SK-N-DZ (cell line): ENCODE results near the gene CALHM5.

Experiments
- DNase-seq: peaks from one replicate; pipeline ENCODE4 v3.0.0-alpha.2; 2015; ENCODE audit warnings: low spot score

Gene CALHM5

DNA sequence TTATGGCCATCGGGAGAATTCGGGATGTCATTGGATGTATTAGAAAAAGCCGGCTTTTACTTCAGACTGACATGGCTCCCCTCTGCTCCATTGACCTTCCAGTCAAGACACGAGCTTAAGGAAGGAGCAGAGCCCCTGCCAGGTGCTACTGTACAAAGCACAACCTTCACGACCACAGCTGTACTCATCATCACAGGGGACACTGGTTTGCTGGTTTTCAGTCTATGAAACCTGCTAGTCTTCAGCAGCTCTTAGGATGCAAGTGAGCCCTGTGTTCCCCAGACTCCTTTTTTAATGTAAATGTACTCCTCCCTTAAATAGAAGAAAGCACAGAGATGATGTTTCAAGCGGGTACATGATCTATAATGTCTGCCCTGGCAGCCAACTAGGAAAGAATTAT, 35.9 kb downstream of the CALHM5 start:
- DNase-seq = no peak

DNA sequence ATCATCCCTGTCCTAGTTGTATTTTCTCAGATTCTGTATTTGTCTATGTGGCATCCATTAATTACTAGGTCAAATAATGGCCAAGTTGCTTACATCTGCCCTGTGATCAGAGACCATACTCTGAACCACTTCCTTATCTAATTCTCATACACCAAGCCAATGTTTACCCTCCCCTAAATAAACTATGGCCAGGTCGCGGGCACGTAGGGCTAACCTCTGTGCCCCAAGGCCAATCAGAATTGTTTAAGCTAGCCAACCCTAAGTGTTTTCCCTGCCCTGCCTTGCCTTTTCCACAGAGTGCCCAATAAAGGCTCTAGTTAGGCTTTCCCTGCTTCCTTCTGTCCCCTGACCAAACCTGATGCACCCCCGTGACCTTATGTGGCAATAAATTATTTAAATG, 39.4 kb downstream of the CALHM5 start:
- DNase-seq = no peak

DNA sequence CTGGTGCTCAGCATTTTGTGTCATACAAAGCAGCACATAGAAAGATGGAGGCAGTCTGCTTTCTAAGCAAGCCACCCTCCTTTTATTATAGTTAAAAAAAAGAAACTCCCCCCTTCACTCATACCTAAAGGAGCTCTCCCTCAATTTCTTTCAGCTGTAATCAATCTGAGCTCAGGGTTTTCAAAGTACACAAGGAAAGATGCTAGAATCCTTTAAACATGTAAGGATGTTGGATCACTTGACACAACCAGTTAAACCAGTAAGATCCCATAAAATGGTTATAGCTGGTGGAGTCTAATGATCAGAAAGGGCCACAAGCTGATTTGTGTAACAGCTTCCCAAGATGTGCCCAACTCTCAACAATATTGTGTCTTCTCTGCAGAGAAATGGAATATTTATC, 42.0 kb downstream of the CALHM5 start, which contains the start of gene CALHM4:
CALHM4 (plus strand) TSS at position 301 of the 400 bp plus-strand sequence; CDS start at position 344, 43 bp downstream.
- DNase-seq = no peak

DNA sequence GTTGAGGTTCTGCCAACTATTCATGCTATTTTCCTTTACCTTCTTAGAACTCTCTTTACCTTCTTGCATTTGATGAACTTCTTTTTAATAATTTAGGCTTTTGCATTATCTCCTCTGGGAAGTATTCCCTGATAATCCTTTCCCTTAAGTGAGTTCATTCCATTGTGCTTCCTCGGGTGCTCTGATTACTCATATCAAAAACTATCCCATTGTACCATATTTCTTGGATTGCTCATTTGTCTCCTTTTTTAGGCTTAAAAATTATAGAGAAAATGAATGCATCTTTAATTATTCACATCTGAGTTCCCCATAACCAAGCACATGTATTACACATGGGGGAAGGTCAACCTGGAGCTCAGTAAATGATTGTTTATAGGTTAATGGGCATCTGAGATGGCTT, 44.6 kb downstream of the CALHM5 start:
- DNase-seq = no peak

DNA sequence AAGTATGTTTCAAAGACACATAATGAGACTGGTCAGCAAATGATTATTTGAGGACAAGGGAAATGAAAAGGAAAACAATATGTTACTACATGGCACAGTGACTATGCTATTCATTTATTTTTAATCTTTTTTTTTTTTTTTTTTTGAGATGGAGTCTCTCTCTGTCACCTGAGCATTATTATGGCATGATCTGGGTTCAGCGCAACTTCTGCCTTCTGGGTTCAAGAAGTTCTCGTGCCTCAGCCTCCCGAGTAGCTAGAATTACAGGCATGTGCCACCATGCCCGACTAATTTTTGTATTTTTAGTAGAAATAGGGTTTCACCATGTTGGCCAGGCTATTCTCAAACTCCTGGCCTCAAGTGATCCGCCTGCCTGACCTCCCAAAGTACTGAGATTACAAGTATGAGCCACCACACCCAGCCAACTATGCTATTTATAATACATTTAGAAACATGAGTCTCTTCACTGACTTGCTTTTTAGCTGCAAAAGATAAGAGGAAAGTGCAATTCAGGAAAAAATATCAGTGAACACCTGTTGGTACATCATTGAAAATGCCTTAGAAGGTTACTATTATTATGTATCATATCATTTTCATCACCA, 45.5 kb downstream of the CALHM5 start:
- DNase-seq = no peak

DNA sequence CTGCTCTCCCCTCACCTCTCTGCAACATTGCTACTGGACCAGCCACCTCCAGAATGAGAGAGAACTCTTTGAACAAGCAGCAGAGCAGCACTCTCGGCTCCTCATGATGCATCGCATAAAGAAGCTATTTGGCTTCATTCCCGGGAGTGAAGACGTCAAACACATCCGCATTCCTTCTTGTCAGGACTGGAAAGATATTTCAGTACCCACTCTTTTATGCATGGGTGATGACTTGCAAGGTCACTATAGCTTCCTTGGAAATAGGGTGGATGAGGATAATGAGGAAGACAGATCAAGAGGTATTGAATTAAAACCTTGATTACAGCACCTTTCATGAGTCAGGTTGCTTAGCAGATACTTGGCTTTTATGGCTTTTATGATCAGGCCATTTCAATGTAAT, 46.5 kb downstream of the CALHM5 start:
- DNase-seq = no peak

DNA sequence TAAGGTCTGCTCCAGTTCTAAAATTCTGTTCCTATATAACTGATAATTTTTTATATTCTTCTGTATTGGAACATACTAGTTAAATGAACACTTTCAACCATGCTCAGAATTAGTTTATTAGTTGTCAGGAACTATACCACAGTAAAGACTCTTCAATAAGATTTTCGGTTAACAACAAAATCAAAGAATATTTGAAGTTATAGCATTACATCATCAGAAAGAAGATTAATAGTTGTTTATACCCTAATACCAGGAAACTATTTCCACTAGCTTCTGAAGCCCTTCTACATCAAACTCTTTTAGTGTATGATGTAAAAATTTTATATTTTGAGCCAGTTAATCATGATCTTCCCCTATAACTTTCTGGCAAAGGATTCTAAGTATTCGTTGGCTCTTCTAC, 48.7 kb downstream of the CALHM5 start:
- no peak for DNase-seq

DNA sequence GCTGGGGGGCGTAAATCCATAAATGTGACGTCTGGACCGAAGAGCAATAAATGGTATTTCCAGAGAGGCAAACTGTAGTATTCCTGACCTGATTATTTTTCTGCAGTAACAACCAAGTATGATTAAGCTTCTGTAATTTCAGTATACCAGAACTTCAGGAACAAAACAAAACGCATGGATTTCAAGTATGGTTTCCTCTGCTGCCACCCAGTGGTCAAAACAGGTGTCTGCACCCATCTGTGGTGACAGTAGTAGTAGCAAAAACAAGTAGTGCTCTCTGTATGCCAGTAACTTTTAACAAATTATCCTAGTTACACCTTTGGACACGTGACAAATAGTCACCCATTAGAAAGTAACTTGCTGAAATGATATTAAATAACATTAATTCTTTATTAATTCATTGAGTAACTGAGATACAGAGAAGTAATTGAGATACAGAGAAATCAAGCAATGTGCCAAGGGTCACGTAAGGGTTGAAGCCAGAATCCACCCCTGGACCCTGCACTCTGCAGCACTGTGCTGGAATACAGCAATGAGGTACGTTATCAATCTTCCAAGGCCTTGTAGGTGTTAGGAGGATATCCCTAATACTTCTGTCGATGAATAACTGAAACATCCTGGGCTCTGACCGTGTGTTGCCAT, 50.1 kb downstream of the CALHM5 start:
- DNase-seq = peak; percentile 70

DNA sequence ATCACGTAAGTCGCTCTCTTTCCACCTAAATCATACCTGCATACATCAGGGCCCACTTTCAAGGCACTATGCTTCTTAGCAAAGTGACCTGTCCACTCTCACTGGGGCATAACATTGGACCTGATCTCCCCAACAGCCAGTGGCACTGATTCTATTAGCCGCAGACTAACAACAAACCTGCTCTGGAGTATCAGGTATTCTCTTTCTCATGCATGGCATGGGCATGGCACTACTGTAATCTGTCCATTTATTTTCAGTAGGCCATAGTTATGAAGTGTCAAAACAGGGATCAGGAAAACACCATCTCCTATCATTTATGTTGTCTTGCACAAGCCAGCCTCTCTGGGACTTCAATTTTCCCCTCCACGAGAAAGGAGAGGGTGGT, 50.6 kb downstream of the CALHM5 start:
- DNase-seq = no peak

DNA sequence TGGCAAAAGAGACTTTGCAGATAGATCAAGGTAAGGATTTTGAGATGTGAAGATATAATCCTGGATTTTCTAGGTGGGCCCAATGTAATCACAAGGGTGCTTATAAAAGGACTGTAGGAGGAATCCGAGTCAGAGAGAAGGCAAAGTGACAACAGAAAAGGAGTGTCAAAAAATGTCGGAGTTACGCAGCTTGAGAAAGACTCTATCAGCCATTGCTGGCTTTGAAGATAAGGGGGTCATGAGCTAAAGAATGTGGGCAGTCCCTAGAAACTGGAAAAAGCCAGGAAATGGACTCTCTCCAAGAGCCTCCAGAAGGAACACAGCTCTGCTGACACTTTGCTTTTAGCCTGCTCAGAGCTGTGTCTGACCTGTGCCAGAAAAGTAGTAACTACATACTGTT, 51.2 kb downstream of the CALHM5 start:
- no peak for DNase-seq

DNA sequence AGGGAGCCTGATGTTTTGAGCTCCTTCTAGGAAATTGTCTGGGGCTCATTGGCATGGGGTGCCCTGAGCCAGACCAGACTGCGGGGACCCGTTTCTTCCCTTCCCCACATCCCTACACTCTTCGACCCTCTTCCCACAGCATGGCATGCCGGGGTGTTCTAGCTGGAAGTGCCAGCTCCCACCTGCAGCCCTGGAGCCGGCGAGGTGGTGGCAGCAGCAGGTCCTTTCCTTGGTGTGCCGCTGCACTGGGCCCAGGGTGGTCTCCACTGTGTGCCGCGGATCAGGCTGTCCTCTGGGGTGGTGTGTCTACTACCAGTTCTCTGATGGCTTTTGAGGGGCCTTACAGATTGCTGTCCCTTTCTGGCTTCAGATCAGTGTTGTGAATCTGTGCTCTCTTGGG, 52.4 kb downstream of the CALHM5 start:
- no peak for DNase-seq

DNA sequence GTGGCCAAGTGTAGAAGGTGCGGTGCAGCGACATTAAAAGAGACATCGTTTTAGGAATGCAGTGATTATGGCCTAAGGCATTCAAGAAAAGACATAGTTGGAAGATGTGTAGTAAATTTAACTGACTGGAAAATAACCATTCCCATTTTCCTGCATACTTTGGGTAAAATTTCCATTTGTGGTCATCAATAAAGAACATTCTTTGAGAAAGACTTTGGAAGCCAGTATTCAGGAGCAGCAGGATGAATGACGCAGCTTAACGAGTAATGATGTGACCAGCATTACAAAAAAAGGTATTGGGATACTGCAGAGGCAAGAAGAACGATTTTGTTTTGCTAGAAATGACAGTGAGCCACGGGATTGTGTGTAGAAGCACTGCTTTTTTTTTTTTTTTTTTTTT, 52.9 kb downstream of the CALHM5 start:
- DNase-seq = no peak

DNA sequence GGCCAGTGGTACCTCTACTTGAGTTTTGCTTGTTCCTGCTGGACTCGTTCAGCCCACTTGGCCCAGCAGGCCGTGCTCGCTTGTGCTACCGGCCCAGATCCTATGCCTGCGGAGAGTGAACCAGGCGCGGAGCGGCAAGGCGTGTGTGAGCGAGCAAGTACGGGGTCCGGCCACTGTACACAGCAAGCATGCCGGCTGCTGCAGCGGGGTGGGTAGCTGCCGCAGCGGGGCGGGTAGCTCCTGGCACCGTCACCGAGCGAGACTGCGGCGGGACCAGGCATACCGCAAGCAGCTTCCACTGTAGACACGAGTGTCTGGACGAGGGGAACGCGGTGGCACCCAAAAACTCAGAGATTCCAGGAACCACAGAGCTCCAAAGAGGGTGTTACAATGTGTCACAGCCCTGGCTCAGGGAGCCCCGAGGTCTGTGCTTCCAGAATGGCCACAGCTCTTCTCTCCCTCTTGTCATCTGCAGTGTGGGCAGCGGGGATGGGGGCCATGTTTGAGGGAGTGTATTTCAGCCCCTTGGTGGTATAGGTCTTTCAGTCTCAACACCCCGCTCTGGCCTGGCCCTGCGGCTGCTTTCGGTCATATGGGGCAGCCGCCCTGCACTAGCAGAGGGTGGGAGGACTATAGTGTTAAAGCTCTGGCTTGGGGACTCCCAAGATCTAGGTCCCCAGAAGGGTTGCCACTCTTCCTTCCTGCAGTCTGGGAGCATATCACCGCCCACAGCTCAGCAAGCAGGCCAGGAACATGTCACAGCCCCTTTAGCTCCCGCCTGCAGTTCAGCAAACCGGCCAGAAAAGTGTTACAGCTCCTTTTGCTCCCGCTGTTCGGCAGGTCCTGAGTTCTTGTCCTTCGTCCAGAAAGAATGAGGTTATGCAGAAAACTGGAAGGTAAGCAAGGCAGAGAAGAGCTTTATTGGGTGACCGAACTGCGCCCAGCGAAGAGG, 53.8 kb downstream of the CALHM5 start:
- DNase-seq = no peak

DNA sequence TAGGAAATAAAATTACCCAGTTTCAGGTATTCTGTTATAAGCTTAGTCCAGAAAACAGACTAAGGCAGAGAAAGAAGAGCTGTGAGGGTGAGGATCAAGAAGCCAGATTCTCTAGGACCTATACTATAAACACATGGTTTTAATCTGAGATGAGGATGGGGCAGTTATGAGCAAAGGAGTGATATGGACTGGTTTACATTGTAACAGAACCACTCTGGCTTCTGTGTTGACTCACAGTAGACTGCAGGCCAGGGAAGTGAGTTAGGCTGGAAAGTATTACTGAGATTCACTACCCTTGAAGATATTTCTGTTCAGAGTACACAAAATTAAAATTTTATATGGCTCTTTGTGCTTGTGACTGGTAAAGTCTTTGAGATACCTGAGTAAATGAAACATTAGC, 56.7 kb downstream of the CALHM5 start:
- no peak for DNase-seq

DNA sequence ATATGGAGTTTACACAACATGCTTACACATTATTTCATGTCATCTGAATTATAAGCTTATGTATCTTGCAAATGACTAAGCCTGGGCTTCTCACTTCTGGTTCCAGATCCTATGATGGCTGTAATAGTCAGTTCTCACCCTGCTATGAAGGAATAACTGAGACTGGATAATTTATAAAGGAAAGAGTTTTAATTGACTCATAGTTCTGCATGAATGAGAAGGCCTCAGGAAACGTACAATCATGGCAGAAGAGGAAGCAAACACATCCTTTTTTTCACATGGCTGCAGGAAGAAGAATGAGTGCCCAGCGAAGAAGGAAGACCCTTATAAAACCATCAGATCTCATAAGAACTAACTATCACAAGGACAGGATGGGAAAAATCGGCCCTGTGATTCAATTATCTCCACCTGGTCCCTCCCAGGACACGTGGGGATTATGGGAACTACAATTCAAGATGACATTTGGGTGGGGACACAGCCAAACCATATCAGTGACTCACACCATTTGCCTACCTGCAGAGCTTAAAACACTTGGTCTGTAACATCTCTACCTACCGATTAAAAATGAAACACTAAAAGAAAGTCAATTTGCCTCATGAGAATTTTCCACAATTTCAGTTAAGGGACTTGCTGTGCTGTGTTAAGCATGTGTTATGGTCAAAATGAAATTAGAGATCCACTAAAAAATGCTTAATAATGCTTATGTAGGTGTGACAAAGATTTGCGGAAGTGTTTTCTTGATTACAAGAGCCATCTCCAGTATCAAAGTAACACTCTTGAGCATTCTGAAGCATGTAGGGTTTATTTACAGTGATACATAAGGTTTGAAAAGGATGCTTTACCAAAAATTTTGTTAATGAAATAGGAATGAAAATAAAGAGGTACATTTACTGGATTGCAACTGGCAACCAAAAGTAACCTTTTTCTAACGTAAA, 57.6 kb downstream of the CALHM5 start:
- DNase-seq = no peak

DNA sequence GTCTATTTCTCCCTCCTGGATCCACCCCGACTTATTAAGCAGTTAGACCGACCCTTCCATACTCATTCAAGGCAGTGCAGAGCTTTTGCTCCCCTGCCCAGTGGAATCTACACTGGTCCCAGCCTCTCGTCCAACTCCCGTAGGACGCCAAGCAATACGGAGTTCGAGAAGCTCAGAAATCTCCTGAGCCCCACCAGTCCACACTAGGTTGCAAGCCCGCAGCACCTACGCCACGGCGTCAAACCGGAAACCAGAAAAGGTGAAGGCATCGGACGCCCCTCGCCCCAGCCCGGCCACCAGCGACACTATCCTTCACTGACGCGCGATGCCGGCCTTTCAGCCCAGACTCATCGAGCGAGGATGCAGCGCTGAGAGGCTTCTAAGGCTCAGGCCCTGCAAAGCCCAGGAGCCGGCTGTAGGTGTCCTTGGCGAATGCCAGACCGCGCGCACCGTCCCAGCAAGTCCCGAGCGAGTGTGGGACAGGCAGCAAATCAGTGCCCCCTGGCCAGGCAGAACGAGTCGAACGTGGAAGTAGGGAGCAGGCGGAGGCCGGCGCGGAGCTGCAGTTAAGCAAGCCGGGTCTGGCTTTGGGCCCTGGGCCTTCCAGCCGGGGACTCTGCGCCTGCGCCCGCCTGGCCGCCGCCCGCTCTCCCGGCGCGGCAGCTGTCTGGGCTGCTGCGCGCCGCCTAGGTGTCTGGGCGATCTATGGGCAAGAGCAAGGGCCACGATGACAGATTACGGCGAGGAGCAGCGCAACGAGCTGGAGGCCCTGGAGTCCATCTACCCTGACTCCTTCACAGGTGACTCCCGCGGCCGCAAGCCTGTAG, 59.6 kb downstream of the CALHM5 start, which contains the start of gene RWDD1:
RWDD1 (plus strand) TSS at position 649 of the 827 bp plus-strand sequence; CDS start at position 728, 79 bp downstream.
- DNase-seq = peak; percentile 99

DNA sequence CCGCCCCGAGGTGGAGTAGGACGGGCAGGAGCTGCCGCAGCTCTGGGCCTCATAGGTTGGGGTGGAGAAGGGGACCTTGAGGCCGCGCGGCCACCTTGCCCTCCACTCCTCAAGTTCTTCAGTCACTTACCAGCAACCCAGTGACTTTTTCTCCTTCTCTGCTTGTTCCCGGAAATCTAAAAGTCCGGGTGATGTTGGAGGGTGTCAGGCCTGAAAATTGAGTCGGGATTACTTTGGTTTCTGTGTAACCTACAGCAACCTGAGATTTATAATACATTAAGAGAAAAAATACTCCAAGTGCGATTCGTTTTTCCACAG, 60.2 kb downstream of the CALHM5 start:
- DNase-seq = no peak

DNA sequence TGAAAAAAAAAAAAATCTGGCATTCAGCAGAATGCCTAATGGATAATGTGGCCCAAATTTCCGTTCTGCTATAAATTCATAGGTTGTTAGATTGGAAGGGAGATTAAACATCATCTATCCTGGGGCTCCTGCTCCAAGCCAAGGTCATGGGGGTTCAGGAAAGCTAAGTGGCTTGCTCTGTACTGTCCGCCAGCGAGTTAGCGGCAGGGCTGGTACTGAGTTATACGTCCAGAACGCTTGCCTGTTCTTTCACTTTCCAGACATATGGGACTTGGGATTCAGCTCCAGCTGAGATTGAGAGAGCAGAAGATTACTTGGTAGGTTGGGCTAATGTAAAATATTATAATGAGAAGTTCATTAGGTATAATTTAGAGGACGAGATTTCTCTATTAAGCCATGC, 60.7 kb downstream of the CALHM5 start:
- peak; percentile 38 for DNase-seq
